Measurements from ENCODE around the gene C1orf167. TPM values are rescaled to one million over a fixed set of nuclear protein-coding genes. Genes with fewer than 3 reads are reported as not detected.

The C1orf167 gene
- total and polyA plus RNA-seq, 2 of the 8 experiments (the other 6 are each of a cell fraction or from before 2014, with no cell fraction given) = 0.70 to 1.3 TPM

- no peak overlapping the region for H3K23ac ChIP-seq (ENCODE audit: insufficient read length)
- DNase-seq (ENCODE audit: low read depth in 1 of 2, low spot score in 2 of 2) (no peak), FAIRE-seq (no peak)
- no peak for TF ChIP-seq KDM1A (IDR thresholded peaks at IDR 0.05; ENCODE audit: borderline replicate concordance, low read length)
- no peak for TF ChIP-seq EZH2 (IDR thresholded peaks at IDR 0.05; ENCODE audit: low read depth, low read length, severe bottlenecking)
- no peak for TF ChIP-seq USF2 (IDR thresholded peaks at IDR 0.05; ENCODE audit: low read length)
These were observed 49.7 kb upstream of the C1orf167 start for GRCh38 chr1:11712285-11712684.

More at GRCh38 chr1:11712285-11712684, 49.7 kb upstream of the C1orf167 start:
- peaks cover 0 to 4% (median 2%) of the 10 kb centered on the region in 4 experiments; a peak in 5 of 8 replicates for H3K36me3 ChIP-seq (ENCODE audit: control insufficient read depth in 2 of 4, insufficient read depth in 4 of 4, low read length in 3 of 4)
- H2AK5ac ChIP-seq (ENCODE audit: low read depth, low read length) = no peak overlapping the region
- H2BK20ac ChIP-seq (ENCODE audit: low read length) = no peak overlapping the region
- H3K4ac ChIP-seq (replicated peaks; ENCODE audit: insufficient read length, low read depth, low read length) = no peak overlapping the region
- H2AFZ ChIP-seq (ENCODE audit: low read length) = no peak overlapping the region
- H3K4me2 ChIP-seq (ENCODE audit: insufficient read depth in 1 of 2, low read depth in 2 of 2, low read length in 2 of 2) = no peak overlapping the region
- no peak overlapping the region for H2BK120ac ChIP-seq (replicated peaks; ENCODE audit: low read depth, low read length)
- no peak overlapping the region for H3K18ac ChIP-seq (ENCODE audit: extremely low read depth, low read length)
- H3K9me3 ChIP-seq (ENCODE audit: insufficient read depth in 2 of 2, low read depth in 1 of 2, low read length in 1 of 2) = no peaks in the 10 kb centered on the region
- no peak overlapping the region for H4K5ac ChIP-seq (ENCODE audit: insufficient read length, low read depth, low read length)
- no peaks in the 10 kb centered on the region for H3K27me3 ChIP-seq (replicated peaks in 1 of 4; ENCODE audit: control insufficient read depth in 3 of 4, extremely low read depth in 1 of 4, insufficient read depth in 3 of 4, low read length in 3 of 4)
- no peaks in the 10 kb centered on the region for H3K79me1 ChIP-seq (ENCODE audit: low read depth, low read length)
- no peak overlapping the region for H2BK15ac ChIP-seq (ENCODE audit: low read length)
- H3K9ac ChIP-seq (replicated peaks in 1 of 4; ENCODE audit: extremely low read depth in 1 of 4, low read depth in 3 of 4, low read length in 3 of 4) = no peak overlapping the region
- ChIA-PET POLR2A (ENCODE audit: partially characterized antibody) (interaction anchor here (1.5 to 14.6 kb wide), 2 partner anchors 23 to 47 kb away, joined by 6 to 329 read pairs; partner anchors contain the start of genes DRAXIN and MAD2L2), CTCF (ENCODE audit: partially characterized antibody) (interaction anchor here (1.0 to 11.1 kb wide), 5 partner anchors 17 to 49 kb away, joined by 3 to 129 read pairs (median 4); partner anchors contain the start of gene FBXO6)
- H3K56ac ChIP-seq (replicated peaks; ENCODE audit: insufficient read length, low read depth, low read length) = no peak overlapping the region
- H4K8ac ChIP-seq (ENCODE audit: extremely low read depth, insufficient read depth, low read length) = no peak overlapping the region
- no peak overlapping the region for H4K91ac ChIP-seq (replicated peaks; ENCODE audit: insufficient read length, low read length)
- H3K79me2 ChIP-seq (ENCODE audit: control insufficient read depth in 1 of 2, insufficient read depth in 2 of 2, low read length in 2 of 2) = no peaks in the 10 kb centered on the region
- H2BK5ac ChIP-seq (ENCODE audit: low read depth, low read length) = no peak overlapping the region
- no peaks in the 10 kb centered on the region for H3K23me2 ChIP-seq (ENCODE audit: low read depth, low read length)
- H3K4me3 ChIP-seq (ENCODE audit: extremely low read depth in 1 of 4, insufficient read depth in 2 of 4, low read depth in 3 of 4, low read length in 4 of 4) = no peak overlapping the region
- H3K14ac ChIP-seq (ENCODE audit: insufficient read length) = no peak overlapping the region
- H3K27ac ChIP-seq (ENCODE audit: low read depth, low read length) = no peak overlapping the region
- no peaks in the 10 kb centered on the region for H4K20me1 ChIP-seq (replicated peaks in 1 of 2; ENCODE audit: control insufficient read depth in 1 of 2, insufficient read depth in 2 of 2, low read length in 2 of 2)
- H2BK12ac ChIP-seq (ENCODE audit: low read depth, low read length) = no peak overlapping the region
- peaks cover 0 to 9% (median 6%) of the 10 kb centered on the region in 4 experiments; a peak in 5 of 7 replicates for H3K4me1 ChIP-seq (replicated peaks in 1 of 4; ENCODE audit: control insufficient read depth in 3 of 4, insufficient read depth in 4 of 4, low read length in 3 of 4)
- WGBS, 2 experiments (ENCODE audit: extremely low coverage in 1 of 2, insufficient coverage in 1 of 2, insufficient read length in 1 of 2, insufficient replicate concordance in 2 of 2, low coverage in 1 of 2, low lambda C conversion rate in 2 of 2, missing lambda C conversion rate in 1 of 2) = 97% methylated on average over 8 of the region's 8 CpGs; no CpG with 5 or more reads in 1 of the 2 experiments
